Thyroid gland (tissue), 4 donors: ENCODE results near the gene DIS3L2. TPM values are rescaled to one million over a fixed set of nuclear protein-coding genes. Genes with fewer than 3 reads are reported as not detected.
"Not testable (repeated sequence)": the region's sequence is repeated elsewhere in the genome, so short reads cannot be mapped to it uniquely, and the experiment has no call there.

Experiments used
- DNase-seq, 2 donors: peaks; one replicate each; pipeline ENCODE4 v3.0.0-alpha.2; 2019
- H3K27ac ChIP-seq, 3 donors: fragments of 200-600 bp; sonication (generic); 1 replicate in 2 of 3; 2 replicates in 1 of 3; pipeline ENCODE4 v1.5.1; 2016 to 2019; ENCODE audit warnings: mild to moderate bottlenecking in 1 of 3, moderate library complexity in 1 of 3
- H3K27me3 ChIP-seq: fragments of 200-600 bp; sonication (generic); one replicate; pipeline ENCODE4 v1.5.1; 2019
- H3K36me3 ChIP-seq, 2 donors: fragments of 200-600 bp; sonication (generic); one replicate each; pipeline ENCODE4 v1.5.1; 2016 to 2019
- H3K4me1 ChIP-seq, 2 donors: fragments of 200-600 bp; sonication (generic); one replicate each; pipeline ENCODE4 v1.5.1; 2017 to 2019
- H3K4me3 ChIP-seq, 3 donors: fragments of 200-600 bp; sonication (generic); replicated peaks in 1 of 3; 1 replicate in 2 of 3; 2 replicates in 1 of 3; pipeline ENCODE4 v1.5.1; 2016; ENCODE audit warnings: mild to moderate bottlenecking in 1 of 3
- H3K9me3 ChIP-seq: fragments of 200-600 bp; sonication (generic); one replicate; pipeline ENCODE4 v1.5.1; 2017
- POLR2A ChIP-seq, 2 donors: fragments of 450-650 bp; IDR thresholded peaks; one replicate each; pipeline ENCODE4 v1.6.1; 2017; ENCODE audit warnings: antibody characterized with exemption in 2 of 2, mild to moderate bottlenecking in 2 of 2, moderate library complexity in 1 of 2
- WGBS, 2 donors: methylation state at CpG; one replicate each; pipeline ENCODE4 v1.1.5; 2017; 5-methylcytosine and 5-hydroxymethylcytosine counted together
- intact Hi-C: fragments of 100-400 bp; cut with DNase I; formaldehyde crosslinking; loops from one replicate; pipeline ENCODE4 v1.15.1; 2023
- total RNA-seq, 4 donors: library from RNA; depleted of rRNA; stranded (reverse); fragments of >200 nt; gene quantifications; one replicate each; pipeline ENCODE4 v1.2.3, GENCODE V29; 2016
- TF ChIP-seq, protein P1 (sequence below), 6 experiments: fragments of 200-600 bp in 3 of 6; fragments of 450-650 bp in 3 of 6; sonication (generic) in 3 of 6; IDR thresholded peaks; one replicate each; pipeline ENCODE4 v1.5.1; 2016 to 2019; ENCODE audit warnings: antibody characterized with exemption in 6 of 6, mild to moderate bottlenecking in 2 of 6, inconsistent platforms in 1 of 6, moderate library complexity in 1 of 6

The DIS3L2 gene
- total RNA-seq, 4 donors from 2014 or later: 42.2 to 68.7 (median 50.3) TPM

- WGBS, 2 donors: 85 to 87% methylated on average over 13 of the region's 17 CpGs
- no peak overlapping the region for H3K4me3 ChIP-seq
- DNase-seq: no peak
- no peaks in the 10 kb centered on the region for H3K36me3 ChIP-seq
- no peak overlapping the region for H3K27ac ChIP-seq
- intact Hi-C loops: no loop called here
- H3K27me3 ChIP-seq: no peaks in the 10 kb centered on the region
- no peaks in the 10 kb centered on the region for H3K4me1 ChIP-seq
- no peaks in the 10 kb centered on the region for H3K9me3 ChIP-seq
- TF ChIP-seq, protein P1, sequence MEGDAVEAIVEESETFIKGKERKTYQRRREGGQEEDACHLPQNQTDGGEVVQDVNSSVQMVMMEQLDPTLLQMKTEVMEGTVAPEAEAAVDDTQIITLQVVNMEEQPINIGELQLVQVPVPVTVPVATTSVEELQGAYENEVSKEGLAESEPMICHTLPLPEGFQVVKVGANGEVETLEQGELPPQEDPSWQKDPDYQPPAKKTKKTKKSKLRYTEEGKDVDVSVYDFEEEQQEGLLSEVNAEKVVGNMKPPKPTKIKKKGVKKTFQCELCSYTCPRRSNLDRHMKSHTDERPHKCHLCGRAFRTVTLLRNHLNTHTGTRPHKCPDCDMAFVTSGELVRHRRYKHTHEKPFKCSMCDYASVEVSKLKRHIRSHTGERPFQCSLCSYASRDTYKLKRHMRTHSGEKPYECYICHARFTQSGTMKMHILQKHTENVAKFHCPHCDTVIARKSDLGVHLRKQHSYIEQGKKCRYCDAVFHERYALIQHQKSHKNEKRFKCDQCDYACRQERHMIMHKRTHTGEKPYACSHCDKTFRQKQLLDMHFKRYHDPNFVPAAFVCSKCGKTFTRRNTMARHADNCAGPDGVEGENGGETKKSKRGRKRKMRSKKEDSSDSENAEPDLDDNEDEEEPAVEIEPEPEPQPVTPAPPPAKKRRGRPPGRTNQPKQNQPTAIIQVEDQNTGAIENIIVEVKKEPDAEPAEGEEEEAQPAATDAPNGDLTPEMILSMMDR (IDR thresholded peaks at IDR 0.05): no peak
- no peak for TF ChIP-seq POLR2A (IDR thresholded peaks at IDR 0.05)
Measured at GRCh38 chr2:232377841-232378734, 416.6 kb downstream of the DIS3L2 start.

DNA sequence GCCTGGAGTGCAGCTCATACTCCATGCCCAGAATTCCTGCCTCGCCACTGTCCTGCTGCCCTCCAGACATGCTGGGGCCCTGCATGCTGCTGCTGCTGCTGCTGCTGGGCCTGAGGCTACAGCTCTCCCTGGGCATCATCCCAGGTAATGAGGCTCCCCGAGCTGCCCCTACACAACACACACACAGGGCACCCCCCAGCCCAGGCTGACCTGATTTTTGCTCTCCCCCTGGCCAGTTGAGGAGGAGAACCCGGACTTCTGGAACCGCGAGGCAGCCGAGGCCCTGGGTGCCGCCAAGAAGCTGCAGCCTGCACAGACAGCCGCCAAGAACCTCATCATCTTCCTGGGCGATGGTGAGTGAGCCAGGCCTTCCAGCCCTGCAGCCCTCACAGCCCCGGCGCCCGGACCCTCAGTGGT is 417.2 kb downstream of the DIS3L2 start, which contains the start of gene ALPP:
ALPP (plus strand) TSS at position 17 of the 417 bp plus-strand sequence; CDS start at position 69, 52 bp downstream.
- H3K36me3 ChIP-seq, DNase-seq, H3K4me3 ChIP-seq, H3K9me3 ChIP-seq, intact Hi-C loops, H3K4me1 ChIP-seq, H3K27me3 ChIP-seq, H3K27ac ChIP-seq: not testable (repeated sequence)
- WGBS, 2 donors: 86 to 89% methylated on average over 3 to 10 of the region's 12 CpGs

DNA sequence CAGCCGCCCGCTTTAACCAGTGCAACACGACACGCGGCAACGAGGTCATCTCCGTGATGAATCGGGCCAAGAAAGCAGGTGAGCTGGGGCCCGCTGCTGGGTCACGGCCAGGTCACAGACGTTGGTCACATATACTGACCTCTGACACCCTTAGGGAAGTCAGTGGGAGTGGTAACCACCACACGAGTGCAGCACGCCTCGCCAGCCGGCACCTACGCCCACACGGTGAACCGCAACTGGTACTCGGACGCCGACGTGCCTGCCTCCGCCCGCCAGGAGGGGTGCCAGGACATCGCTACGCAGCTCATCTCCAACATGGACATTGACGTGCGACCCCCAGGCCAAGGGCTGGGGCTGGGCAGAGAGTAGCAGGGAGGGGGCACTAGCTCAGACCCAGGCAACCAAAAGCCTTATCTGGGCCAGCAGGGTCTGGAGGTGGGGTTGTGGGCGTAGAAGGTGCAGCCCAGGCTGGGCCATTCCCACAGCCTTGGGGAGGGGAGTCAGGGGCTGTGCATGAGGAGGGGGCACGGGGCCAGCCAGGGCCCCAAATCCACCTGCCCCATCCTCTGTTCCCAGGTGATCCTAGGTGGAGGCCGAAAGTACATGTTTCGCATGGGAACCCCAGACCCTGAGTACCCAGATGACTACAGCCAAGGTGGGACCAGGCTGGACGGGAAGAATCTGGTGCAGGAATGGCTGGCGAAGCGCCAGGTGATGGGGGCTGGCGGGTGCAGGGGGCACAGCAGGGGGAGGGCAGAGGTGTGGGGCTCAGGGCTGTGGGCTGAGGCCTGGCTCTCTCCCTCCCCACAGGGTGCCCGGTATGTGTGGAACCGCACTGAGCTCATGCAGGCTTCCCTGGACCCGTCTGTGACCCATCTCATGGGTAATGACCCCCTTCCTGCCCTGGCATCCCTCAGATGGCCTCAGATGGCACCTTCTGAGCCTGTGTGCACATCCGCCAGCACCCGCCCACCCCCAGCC is 418.4 kb downstream of the DIS3L2 start:
- H3K9me3 ChIP-seq, H3K4me1 ChIP-seq, DNase-seq, intact Hi-C loops, H3K27ac ChIP-seq, H3K27me3 ChIP-seq, H3K4me3 ChIP-seq, H3K36me3 ChIP-seq: not testable (repeated sequence)
- 87 to 92% methylated on average over 28 of the region's 41 CpGs for WGBS, 2 donors

DNA sequence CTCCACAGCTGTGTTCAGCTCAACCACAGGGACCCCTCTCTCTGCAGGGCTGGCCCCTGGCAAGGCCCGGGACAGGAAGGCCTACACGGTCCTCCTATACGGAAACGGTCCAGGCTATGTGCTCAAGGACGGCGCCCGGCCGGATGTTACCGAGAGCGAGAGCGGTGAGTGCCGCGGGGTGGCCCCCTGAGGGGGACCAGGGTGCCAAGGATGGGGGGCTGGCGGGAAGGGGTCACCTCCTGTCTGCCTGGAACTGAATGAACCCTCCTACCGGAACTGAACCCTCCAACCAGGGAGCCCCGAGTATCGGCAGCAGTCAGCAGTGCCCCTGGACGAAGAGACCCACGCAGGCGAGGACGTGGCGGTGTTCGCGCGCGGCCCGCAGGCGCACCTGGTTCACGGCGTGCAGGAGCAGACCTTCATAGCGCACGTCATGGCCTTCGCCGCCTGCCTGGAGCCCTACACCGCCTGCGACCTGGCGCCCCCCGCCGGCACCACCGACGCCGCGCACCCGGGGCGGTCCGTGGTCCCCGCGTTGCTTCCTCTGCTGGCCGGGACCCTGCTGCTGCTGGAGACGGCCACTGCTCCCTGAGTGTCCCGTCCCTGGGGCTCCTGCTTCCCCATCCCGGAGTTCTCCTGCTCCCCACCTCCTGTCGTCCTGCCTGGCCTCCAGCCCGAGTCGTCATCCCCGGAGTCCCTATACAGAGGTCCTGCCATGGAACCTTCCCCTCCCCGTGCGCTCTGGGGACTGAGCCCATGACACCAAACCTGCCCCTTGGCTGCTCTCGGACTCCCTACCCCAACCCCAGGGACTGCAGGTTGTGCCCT is 419.9 kb downstream of the DIS3L2 start:
- H3K36me3 ChIP-seq, H3K27ac ChIP-seq, intact Hi-C loops, H3K4me1 ChIP-seq, H3K27me3 ChIP-seq, H3K9me3 ChIP-seq, H3K4me3 ChIP-seq, DNase-seq: not testable (repeated sequence)
- 11 to 17% methylated on average over 13 to 35 of the region's 59 CpGs for WGBS, 2 donors

DNA sequence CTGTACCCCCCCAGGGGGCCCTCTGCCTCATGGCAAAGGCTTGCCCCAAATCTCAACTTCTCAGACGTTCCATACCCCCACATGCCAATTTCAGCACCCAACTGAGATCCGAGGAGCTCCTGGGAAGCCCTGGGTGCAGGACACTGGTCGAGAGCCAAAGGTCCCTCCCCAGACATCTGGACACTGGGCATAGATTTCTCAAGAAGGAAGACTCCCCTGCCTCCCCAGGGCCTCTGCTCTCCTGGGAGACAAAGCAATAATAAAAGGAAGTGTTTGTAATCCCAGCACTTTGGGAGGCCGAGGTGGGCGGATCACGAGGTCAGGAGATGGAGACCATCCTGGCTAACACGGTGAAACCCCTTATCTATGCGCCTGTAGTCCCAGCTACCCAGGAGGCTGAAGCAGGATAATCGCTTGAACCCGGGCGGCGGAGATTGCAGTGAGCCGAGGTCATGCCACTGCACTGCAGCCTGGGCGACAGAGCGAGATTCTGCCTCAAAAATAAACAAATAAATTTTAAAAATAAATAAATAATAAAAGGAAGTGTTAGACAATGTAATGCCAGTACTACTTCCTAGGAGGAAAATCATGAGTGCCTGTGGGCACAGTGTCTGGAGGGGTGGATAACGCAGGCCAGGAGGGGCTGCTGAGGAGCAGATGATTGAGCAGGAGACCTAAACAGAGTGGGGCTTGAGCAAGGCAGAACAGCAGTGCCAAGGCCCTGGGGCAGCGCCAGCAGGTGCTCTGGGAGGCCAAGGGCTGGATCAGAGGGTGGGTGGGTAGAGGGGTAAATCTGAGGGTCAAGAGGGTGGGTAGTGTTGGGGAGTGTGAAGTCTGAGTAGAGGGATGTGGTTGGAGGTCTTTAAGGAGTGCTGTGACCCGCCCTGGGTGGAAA is 421.1 kb downstream of the DIS3L2 start:
- Histone ChIP-seq H3K27ac (no peak overlapping the region), H3K4me3 (no peak overlapping the region), H3K9me3 (no peaks in the 10 kb centered on the region), H3K36me3 (no peaks in the 10 kb centered on the region), H3K27me3 (peaks cover 15% of the 10 kb centered on the region), H3K4me1 (peaks cover 5 to 16% of the 10 kb centered on the region in 2 donors)
- WGBS, 2 donors: 60% methylated on average over 16 to 18 of the region's 18 CpGs
- TF ChIP-seq, protein P1 (IDR thresholded peaks at IDR 0.05): no peak
- no peak for TF ChIP-seq POLR2A (IDR thresholded peaks at IDR 0.05)
- no peak for DNase-seq
- intact Hi-C loops: no loop called here
